Measurements from ENCODE around the gene BRAP.
A peak's percentile ranks its signal among the peaks of the same experiment; 100 is the strongest.

Gene BRAP

DNA sequence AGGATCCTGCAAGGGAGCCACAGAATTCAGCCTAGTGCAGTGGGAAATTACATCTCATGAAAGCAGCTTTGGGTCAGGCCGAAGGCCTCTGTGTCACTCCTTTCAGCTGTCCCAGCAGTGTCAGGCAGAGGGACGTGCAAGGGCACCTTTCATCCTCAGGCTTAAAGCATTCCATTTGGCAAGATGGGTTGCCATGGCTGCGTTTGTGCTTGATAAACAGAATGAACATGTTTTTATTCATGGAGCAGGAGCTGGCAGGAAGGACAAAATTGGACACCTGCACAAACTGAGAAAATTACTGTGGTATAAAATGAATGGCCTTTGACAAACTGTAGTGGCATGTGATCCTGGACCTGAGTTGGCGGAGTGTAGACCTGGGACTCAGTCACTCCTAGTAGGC, 29.5 kb upstream of the BRAP start:
- H3K27ac ChIP-seq: no peak overlapping the region
- TF ChIP-seq, protein P1, sequence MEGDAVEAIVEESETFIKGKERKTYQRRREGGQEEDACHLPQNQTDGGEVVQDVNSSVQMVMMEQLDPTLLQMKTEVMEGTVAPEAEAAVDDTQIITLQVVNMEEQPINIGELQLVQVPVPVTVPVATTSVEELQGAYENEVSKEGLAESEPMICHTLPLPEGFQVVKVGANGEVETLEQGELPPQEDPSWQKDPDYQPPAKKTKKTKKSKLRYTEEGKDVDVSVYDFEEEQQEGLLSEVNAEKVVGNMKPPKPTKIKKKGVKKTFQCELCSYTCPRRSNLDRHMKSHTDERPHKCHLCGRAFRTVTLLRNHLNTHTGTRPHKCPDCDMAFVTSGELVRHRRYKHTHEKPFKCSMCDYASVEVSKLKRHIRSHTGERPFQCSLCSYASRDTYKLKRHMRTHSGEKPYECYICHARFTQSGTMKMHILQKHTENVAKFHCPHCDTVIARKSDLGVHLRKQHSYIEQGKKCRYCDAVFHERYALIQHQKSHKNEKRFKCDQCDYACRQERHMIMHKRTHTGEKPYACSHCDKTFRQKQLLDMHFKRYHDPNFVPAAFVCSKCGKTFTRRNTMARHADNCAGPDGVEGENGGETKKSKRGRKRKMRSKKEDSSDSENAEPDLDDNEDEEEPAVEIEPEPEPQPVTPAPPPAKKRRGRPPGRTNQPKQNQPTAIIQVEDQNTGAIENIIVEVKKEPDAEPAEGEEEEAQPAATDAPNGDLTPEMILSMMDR (conservative IDR thresholded peaks at IDR 0.05): no peak
- no peak for TF ChIP-seq ZFX (IDR thresholded peaks at IDR 0.05)

DNA sequence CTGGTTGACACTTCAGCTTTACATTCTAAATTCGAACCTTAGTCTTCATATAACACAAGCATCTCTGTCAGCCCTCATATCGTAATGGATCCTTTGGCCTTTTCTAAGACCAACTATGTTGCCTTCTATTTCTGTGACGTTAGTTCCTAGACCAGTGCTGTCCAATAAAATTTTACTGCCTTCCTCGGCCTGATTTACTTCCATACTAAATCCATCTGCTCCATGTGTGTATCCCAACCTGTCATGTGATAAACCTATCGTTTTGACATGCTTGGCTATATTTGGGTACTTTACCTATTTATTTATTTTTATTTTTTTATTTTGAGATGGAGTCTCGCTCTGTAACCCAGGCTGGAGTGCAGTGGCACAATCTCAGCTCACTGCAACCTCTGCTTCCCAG, 20.4 kb upstream of the BRAP start:
- H3K27ac ChIP-seq: no peak overlapping the region
- no peak for TF ChIP-seq ZFX (IDR thresholded peaks at IDR 0.05)
- TF ChIP-seq, protein P1 (conservative IDR thresholded peaks at IDR 0.05): no peak

DNA sequence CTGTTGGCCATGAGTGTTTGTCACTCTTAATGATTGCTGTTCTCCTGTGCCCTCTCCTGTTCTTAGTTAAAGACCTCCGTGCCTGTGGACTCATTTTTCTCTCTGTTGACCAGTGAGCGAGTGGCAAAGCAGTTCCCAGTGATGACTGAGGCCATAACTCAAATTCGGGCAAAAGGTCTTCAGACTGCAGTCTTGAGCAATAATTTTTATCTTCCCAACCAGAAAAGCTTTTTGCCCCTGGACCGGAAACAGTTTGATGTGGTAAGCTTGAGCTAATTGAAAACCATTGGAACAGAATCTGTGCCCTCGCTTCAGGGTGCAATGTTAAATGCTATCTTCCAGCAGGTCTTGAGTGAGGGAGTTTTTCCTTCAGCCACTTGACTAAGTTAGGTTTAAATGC, 19.9 kb upstream of the BRAP start:
- no peak overlapping the region for H3K27ac ChIP-seq
- no peak for TF ChIP-seq ZFX (IDR thresholded peaks at IDR 0.05)
- TF ChIP-seq, protein P1 (conservative IDR thresholded peaks at IDR 0.05): no peak

DNA sequence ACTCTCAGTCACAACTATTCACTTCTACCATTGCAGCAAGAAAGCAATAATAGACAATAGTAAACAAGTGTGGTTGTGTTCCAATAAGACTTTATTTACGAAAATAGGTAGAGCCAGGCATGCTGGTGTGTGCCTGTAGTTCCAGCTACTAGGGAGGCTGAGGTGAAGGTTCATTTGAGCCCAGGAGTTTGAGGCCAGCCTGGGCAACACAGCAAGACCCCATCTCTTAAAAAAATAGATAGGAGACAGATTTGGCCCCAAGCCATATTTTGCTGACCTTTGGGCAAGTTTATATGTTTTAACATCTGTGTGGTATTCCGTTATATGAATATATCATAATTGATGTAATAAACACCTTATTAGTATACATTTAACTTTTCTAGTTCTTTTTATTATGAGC, 14.2 kb upstream of the BRAP start:
- TF ChIP-seq, protein P1 (conservative IDR thresholded peaks at IDR 0.05): no peak
- no peak overlapping the region for H3K27ac ChIP-seq

DNA sequence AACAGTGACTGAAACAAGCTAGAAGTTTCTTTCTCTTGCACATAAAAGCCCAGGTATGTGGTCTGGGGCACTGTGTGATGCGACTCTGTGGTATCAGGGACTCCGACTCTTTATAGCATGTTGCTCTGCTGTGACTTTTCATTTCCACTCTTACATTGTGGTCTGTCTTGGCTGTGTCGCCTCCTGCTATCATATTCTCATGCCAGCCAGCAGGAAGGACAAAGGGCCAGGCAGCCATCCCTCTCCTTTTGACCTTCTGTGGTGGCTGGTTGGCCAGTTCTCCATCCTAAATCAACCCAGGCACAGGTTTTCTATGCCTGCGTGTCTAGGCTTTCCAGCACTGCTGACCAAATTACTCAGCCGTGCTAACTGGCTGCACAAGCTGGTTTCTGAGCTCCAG, 8.1 kb upstream of the BRAP start:
- TF ChIP-seq, protein P1 (conservative IDR thresholded peaks at IDR 0.05): no peak

DNA sequence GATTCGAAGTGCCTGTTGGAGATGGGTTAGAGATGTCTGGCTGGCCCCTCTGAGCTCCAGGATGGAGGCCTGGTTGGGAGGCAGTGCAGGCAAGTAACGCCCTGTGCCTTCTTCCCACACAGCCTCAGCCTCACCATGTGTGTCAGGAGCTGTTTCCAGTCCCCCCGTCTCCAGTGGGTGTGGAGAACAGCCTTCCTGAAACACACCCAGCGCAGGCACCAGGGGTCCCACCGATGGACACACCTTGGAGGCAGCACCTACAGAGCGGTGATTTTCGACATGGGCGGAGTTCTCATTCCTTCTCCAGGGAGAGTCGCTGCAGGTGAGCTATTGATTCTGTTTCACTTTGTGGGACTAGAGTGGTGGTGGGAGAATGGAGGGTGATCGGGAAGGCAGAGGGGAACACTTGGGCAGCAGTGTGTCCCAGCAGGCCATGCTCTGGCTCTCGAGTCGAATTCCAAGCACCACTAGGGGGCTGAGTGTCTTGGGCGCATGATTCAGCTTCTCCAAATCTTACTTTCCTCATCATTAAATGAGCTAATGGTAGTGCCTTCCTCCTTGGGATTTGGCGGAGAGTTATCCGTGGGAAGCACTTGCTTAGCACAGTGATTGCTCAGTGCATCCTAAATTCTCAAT, 6.9 kb upstream of the BRAP start:
- TF ChIP-seq ZFX (IDR thresholded peaks at IDR 0.05): no peak
- TF ChIP-seq, protein P1 (conservative IDR thresholded peaks at IDR 0.05): peak; percentile 29
- no peak overlapping the region for H3K27ac ChIP-seq

More for the DNA sequence above, 8.1 kb upstream of the BRAP start:
- no peak overlapping the region for H3K27ac ChIP-seq

DNA sequence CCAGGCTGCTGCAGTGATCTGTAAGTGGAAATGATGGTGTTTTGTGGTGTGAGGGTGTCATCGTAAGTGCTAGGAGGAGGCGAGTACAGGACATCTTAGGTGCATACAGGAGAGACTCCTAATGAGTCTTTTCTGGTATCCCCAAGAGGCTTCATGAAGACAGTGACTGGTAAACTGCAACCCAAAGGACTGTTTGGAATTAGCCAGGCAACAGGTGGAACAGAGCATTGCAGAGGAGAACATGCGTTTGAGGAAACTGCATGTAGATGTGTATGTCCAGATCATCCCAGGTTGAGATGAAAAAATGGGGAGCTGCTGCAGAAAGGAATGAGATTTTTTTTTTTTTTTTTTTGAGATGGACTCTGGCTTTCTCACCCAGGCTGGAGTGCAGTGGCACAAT, 5.5 kb upstream of the BRAP start:
- TF ChIP-seq, protein P1 (conservative IDR thresholded peaks at IDR 0.05): no peak
- TF ChIP-seq ZFX (IDR thresholded peaks at IDR 0.05): no peak
- no peak overlapping the region for H3K27ac ChIP-seq
